Measurements from ENCODE around the gene ARF3.

GRCh38 chr12:48907245-48907644, 50.0 kb downstream of the ARF3 start:
- no peak for TF ChIP-seq CTCF (IDR thresholded peaks at IDR 0.05)
- no peak for TF ChIP-seq POLR2A (IDR thresholded peaks at IDR 0.05)
